ENCODE results near the gene PCDHA10. TPM values are rescaled to one million over a fixed set of nuclear protein-coding genes. Genes with fewer than 3 reads are reported as not detected.
"Not testable (repeated sequence)": the region's sequence is repeated elsewhere in the genome, so short reads cannot be mapped to it uniquely, and the experiment has no call there.

The PCDHA10 gene
- polyA plus RNA-seq, 4 donors: 0.10 to 1.4 (median 0.65) TPM

DNA sequence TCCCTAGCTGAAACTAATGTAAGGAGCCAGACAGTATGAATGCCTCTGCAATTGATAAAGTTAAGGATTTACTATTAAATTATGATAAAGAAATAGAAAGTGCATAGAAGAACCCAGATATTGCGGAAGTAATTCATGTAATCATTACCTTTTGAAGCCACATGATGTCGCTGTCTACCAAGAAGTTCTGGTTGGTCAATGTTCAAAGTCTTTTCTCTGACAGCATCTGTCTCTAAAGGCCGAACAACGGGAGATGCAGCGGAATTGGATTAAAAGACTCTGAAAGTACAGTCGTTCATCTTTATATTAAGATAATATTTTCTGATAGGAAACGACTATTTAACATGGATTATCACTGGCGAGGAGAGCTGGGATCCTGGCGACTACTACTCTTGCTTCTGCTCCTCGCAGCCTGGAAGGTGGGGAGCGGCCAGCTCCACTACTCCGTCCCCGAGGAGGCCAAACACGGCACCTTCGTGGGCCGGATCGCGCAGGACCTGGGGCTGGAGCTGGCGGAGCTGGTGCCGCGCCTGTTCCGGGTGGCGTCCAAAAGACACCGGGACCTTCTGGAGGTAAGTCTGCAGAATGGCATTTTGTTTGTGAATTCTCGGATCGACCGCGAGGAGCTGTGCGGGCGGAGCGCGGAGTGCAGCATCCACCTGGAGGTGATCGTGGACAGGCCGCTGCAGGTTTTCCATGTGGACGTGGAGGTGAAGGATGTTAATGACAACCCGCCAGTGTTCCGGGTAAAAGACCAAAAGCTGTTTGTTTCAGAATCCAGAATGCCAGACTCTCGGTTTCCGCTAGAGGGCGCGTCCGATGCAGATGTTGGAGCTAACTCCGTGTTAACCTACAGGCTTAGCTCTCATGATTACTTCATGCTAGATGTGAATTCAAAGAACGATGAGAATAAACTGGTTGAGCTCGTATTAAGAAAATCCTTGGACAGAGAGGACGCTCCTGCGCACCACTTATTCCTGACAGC, 14.4 kb upstream of the PCDHA10 start, which contains the start of gene PCDHA8:
Gene PCDHA8, plus strand, starts transcription at position 210 of the 985 bp plus-strand sequence. Its CDS starts 135 bp downstream, at position 345.
- no peak for DNase-seq (ENCODE audit: low read depth in 4 of 4, low spot score in 3 of 4)

DNA sequence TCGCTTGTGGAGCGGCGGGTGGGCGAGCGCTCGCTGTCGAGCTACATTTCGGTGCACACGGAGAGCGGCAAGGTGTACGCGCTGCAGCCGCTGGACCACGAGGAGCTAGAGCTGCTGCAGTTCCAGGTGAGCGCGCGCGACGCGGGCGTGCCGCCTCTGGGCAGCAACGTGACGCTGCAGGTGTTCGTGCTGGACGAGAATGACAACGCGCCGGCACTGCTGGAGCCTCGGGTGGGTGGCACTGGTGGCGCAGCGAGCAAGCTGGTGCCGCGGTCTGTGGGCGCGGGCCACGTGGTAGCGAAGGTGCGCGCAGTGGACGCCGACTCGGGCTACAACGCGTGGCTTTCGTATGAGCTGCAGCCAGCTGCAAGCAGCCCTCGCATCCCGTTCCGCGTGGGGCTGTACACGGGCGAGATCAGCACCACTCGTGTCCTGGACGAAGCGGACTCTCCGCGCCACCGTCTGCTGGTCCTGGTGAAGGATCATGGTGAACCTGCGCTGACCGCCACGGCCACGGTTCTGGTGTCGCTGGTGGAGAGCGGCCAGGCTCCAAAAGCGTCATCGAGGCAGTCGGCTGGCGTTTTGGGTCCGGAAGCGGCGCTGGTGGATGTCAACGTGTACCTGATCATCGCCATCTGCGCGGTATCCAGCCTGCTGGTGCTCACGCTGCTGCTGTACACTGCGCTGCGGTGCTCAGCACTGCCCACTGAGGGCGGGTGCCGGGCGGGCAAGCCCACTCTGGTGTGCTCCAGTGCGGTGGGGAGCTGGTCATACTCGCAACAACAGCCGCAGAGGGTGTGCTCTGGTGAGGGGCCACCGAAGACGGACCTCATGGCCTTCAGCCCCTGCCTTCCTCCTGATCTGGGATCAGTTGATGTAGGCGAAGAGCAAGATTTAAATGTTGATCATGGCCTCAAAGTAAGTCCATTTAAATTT, 12.6 kb upstream of the PCDHA10 start:
- no peak for DNase-seq (ENCODE audit: low read depth in 4 of 4, low spot score in 3 of 4)

DNA sequence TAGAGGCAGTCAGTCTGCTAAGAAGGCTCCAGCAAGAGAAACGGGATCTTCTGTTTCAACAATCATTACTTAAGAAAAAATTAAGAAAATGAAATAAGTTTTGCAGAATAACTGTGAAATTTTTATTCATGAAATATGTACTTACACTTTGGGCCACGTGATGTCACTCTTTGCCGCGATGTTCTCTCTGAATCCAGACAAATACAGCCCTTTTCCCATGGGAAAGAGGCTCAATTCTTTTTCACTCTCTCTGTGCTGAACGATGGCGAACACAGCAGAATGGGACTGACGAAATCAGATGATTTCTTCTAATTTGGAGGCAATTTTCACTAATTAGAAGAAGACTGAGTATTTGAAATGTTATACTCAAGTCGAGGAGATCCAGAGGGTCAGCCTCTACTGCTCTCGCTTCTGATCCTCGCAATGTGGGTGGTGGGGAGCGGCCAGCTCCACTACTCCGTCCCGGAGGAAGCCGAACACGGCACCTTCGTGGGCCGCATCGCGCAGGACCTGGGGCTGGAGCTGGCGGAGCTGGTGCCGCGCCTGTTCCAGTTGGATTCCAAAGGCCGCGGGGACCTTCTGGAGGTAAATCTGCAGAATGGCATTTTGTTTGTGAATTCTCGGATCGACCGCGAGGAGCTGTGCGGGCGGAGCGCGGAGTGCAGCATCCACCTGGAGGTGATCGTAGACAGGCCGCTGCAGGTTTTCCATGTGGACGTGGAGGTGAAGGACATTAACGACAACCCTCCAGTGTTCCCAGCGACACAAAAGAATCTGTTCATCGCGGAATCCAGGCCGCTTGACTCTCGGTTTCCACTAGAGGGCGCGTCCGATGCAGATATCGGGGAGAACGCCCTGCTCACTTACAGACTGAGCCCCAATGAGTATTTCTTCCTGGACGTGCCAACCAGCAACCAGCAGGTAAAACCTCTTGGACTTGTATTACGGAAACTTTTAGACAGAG, 7.3 kb upstream of the PCDHA10 start, which contains the start of gene PCDHA9:
Gene PCDHA9, plus strand, starts transcription at position 244 of the 964 bp plus-strand sequence. Its CDS starts 114 bp downstream, at position 358.
- not testable (repeated sequence) for DNase-seq (ENCODE audit: low read depth in 4 of 4, low spot score in 3 of 4)

DNA sequence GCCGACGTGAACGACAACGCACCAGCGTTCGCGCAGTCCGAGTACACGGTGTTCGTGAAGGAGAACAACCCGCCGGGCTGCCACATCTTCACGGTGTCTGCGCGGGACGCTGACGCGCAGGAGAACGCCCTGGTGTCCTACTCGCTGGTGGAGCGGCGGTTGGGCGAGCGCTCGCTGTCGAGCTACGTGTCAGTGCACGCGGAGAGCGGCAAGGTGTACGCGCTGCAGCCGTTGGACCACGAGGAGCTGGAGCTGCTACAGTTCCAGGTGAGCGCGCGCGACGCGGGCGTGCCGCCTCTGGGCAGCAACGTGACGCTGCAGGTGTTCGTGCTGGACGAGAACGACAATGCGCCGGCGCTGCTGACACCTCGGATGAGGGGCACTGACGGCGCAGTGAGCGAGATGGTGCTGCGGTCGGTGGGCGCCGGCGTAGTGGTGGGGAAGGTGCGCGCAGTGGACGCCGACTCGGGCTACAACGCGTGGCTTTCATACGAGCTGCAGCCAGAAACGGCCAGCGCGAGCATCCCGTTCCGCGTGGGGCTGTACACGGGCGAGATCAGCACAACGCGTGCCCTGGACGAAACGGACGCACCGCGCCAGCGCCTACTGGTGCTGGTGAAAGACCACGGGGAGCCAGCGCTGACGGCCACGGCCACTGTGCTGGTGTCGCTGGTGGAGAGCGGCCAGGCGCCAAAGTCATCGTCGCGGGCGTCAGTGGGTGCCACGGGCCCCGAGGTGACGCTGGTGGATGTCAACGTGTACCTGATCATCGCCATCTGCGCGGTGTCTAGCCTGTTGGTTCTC, 5.7 kb upstream of the PCDHA10 start:
- not testable (repeated sequence) for DNase-seq (ENCODE audit: low read depth in 4 of 4, low spot score in 3 of 4)

DNA sequence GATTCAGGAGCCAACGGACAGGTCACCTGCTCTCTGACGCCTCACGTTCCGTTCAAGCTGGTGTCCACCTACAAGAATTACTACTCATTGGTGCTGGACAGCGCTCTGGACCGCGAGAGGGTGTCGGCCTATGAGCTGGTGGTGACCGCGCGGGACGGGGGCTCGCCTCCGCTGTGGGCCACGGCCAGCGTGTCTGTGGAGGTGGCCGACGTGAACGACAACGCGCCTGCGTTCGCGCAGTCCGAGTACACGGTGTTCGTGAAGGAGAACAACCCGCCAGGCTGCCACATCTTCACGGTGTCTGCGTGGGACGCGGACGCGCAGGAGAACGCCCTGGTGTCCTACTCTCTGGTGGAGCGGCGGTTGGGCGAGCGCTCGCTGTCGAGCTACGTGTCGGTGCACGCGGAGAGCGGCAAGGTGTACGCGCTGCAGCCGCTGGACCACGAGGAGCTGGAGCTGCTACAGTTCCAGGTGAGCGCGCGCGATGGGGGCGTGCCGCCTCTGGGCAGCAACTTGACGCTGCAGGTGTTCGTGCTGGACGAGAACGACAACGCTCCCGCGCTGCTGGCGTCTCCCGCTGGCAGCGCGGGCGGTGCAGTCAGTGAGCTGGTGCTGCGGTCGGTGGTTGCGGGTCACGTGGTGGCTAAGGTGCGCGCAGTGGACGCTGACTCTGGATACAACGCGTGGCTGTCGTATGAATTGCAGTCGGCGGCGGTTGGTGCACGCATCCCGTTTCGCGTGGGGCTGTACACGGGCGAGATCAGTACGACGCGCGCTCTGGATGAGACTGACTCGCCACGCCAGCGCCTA, 1.7 kb downstream of the PCDHA10 start:
- DNase-seq (ENCODE audit: low read depth in 4 of 4, low spot score in 3 of 4): no peak

DNA sequence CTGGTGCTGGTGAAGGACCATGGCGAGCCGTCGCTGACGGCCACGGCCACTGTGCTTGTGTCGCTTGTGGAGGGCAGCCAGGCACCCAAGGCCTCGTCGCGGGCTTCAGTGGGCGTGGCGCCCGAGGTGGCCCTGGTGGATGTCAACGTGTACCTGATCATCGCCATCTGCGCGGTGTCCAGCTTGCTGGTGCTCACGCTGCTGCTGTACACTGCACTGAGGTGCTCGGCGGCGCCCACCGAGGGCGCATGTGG, 2.2 kb downstream of the PCDHA10 start:
- no peak for DNase-seq (ENCODE audit: low read depth in 4 of 4, low spot score in 3 of 4)

DNA sequence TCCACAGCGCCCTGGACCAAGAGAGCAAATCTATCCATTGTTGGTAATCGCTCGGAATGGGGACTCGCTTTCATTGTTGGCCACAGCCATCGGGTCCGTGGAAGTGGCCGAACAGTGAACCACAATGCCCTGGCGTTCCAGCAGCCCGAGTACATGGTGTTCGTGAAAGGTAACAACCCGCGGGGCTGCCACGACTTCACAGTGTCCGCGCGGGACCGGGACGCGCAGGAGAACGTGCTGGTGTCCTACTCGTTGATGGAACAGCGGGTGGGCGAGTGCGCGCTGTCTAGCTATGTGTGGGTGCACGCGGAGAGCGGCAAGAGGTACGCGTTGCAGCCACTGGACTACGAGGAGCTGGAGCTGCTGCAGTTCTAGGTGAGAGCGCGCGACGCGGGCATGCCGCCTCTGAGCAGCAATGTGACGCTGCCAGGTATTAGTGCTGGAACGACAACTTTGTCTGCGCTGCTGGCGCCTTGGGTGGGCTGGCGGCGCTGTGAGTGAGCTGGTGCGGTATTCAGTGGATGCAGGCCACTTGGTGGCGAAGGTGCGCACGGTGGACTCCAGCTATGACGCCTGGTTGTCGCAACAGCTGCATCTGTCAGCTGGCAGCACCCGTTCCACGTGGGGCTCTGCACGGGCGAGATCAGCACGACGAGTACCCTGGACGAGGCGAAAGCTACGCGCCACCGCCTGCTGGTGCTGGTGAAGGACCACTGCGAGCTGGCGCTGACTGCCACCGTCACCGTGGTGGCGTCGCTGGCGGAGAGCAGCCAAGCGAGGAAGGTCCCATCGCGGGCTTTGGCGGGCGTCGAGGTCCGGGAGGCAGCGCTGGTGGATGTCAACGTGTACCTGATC, 7.0 kb downstream of the PCDHA10 start:
- DNase-seq (ENCODE audit: low read depth in 4 of 4, low spot score in 3 of 4): no peak

DNA sequence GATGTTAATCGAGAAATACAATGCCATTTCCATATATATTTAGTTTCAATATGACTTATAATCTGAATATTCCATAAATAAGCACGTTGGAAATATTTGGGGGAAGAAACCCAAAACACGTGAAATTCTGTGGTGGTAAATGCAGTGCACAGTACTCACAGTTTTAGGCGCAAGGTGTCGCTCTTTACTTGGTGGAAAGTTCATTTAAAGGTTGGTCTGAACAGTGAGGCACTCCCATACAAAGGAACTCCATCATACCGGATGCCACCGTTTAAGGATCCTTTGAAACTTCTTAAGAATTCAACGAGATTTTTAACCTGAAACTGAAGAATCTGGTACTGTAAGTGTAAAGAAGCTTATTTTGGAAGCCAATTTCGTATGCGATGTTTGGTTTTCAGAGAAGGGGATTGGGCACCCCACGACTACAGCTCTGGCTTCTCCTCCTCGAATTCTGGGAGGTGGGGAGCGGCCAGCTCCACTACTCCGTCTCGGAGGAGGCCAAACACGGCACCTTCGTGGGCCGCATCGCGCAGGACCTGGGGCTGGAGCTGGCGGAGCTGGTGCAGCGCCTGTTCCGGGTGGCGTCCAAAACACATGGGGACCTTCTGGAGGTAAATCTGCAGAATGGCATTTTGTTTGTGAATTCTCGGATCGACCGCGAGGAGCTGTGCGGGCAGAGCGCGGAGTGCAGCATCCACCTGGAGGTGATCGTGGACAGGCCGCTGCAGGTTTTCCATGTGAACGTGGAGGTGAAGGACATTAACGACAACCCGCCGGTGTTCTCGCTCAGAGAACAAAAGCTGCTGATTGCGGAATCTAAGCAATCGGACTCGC, 13.2 kb downstream of the PCDHA10 start, which contains the start of gene PCDHA11:
Gene PCDHA11, plus strand, starts transcription at position 237 of the 834 bp plus-strand sequence. Its CDS starts 147 bp downstream, at position 384.
- DNase-seq (ENCODE audit: low read depth in 4 of 4, low spot score in 3 of 4): no peak

DNA sequence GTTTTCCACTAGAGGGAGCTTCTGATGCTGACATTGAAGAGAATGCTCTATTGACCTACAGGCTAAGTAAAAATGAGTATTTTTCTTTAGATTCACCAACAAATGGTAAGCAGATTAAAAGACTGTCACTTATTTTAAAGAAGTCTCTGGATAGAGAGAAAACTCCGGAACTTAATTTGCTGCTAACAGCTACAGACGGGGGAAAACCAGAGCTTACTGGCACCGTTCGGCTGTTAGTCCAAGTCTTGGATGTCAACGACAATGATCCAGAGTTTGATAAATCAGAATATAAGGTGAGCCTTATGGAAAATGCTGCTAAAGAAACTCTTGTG, 13.8 kb downstream of the PCDHA10 start:
- no peak for DNase-seq (ENCODE audit: low read depth in 4 of 4, low spot score in 3 of 4)

DNA sequence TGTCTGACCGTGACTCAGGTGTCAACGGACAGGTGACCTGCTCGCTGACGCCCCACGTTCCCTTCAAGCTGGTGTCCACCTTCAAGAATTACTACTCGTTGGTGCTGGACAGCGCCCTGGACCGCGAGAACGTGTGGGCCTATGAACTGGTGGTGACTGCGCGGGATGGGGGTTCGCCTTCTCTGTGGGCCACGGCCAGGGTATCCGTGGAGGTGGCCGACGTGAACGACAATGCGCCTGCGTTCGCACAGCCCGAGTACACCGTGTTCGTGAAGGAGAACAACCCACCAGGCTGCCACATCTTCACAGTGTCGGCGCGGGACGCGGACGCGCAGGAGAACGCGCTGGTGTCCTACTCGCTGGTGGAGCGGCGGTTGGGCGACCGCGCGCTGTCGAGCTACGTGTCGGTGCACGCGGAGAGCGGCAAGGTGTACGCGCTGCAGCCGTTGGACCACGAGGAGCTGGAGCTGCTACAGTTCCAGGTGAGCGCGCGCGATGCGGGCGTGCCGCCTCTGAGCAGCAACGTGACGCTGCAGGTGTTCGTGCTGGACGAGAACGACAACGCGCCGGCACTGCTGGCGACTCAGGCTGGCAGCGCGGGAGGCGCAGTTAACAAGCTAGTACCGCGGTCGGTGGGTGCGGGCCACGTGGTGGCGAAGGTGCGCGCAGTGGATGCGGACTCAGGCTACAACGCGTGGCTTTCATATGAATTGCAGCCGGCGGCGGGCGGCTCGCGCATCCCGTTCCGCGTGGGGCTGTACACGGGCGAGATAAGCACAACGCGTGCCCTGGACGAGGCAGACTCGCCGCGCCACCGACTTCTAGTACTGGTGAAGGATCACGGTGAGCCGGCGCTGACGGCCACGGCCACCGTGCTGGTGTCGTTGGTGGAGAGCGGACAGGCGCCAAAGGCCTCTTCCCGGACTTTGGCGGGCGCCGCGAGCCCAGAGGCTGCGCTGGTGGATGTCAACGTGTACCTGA, 14.8 kb downstream of the PCDHA10 start:
- DNase-seq (ENCODE audit: low read depth in 4 of 4, low spot score in 3 of 4): no peak

DNA sequence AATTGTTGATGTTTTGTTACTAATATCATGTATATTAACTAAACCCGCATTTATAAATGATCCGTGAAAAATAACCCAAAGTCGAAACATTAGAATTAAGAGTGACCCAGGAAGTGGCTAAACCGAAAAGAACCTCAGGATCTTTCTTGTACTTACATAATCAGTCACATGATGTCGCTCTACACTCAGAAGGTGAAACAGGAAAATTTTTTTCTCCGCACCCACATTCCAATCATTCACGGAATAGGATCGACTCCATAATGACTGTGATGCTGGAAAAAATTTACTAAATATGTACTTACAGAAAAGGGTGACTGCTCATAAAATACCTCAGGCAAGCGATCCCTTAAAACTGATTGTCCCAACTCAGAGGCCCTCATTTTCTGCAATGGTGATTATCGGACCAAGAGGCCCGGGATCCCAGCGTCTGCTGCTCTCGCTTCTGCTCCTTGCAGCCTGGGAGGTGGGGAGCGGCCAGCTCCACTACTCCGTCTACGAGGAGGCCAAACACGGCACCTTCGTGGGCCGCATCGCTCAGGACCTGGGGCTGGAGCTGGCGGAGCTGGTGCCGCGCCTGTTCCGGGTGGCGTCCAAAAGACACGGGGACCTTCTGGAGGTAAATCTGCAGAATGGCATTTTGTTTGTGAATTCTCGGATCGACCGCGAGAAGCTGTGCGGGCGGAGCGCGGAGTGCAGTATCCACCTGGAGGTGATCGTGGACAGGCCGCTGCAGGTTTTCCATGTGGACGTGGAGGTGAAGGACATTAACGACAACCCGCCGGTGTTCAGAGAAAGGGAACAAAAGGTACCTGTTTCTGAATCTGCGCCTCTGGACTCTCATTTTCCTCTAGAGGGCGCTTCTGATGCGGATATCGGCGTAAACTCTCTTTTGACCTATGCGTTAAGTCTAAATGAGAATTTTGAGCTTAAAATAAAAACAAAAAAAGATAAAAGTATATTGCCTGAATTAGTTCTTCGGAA, 19.7 kb downstream of the PCDHA10 start, which contains the start of gene PCDHA12:
Gene PCDHA12, plus strand, starts transcription at position 224 of the 981 bp plus-strand sequence. Its CDS starts 165 bp downstream, at position 389.
- DNase-seq (ENCODE audit: low read depth in 4 of 4, low spot score in 3 of 4): no peak

DNA sequence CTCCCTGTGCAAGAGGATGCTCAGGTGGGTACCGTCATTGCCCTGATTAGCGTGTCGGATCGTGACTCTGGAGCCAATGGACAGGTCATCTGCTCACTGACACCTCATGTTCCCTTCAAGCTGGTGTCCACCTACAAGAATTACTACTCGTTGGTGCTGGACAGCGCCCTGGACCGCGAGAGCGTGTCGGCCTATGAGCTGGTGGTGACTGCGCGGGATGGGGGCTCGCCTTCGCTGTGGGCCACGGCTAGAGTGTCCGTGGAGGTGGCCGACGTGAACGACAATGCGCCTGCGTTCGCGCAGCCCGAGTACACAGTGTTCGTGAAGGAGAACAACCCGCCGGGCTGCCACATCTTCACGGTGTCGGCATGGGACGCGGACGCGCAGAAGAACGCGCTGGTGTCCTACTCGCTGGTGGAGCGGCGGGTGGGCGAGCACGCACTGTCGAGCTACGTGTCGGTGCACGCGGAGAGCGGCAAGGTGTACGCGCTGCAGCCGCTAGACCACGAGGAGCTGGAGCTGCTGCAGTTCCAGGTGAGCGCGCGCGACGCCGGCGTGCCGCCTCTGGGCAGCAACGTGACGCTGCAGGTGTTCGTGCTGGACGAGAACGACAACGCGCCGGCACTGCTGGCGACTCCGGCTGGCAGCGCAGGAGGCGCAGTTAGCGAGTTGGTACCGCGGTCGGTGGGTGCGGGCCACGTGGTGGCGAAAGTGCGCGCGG, 21.0 kb downstream of the PCDHA10 start:
- DNase-seq (ENCODE audit: low read depth in 4 of 4, low spot score in 3 of 4): not testable (repeated sequence)

DNA sequence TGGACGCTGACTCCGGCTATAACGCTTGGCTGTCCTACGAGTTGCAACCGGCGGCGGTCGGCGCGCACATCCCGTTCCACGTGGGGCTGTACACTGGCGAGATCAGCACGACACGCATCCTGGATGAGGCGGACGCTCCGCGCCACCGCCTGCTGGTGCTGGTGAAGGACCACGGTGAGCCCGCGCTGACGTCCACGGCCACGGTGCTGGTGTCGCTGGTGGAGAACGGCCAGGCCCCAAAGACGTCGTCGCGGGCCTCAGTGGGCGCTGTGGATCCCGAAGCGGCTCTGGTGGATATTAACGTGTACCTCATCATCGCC, 21.5 kb downstream of the PCDHA10 start:
- no peak for DNase-seq (ENCODE audit: low read depth in 4 of 4, low spot score in 3 of 4)

Measured in left renal pelvis (tissue), 4 donors.